Left forelimb (tissue), 1 donor: ENCODE data around the gene CALCOCO1.
"Not testable (repeated sequence)": the region's sequence is repeated elsewhere in the genome, so short reads cannot be mapped to it uniquely, and the experiment has no call there.

Source experiments
- DNase-seq: peaks from one replicate; pipeline ENCODE4 v3.0.0-alpha.2; 2018; ENCODE audit warnings: low spot score

The CALCOCO1 gene

GRCh38 chr12:53727310-53728041 lies at the start of gene CALCOCO1:
Gene CALCOCO1, minus strand, starts transcription at chr12:53727452. Its CDS starts 2,210 bp downstream, at chr12:53725242.
- DNase-seq, result peak; percentile 96

GRCh38 chr12:53776872-53777271 lies 49.6 kb upstream of the CALCOCO1 start:
- no peak for DNase-seq

GRCh38 chr12:53775478-53776145 lies 48.4 kb upstream of the CALCOCO1 start:
- no peak for DNase-seq

GRCh38 chr12:53770281-53770680 lies 43.0 kb upstream of the CALCOCO1 start:
- no peak for DNase-seq

GRCh38 chr12:53768976-53769375 lies 41.7 kb upstream of the CALCOCO1 start:
- no peak for DNase-seq

- no peak for DNase-seq
These were observed 39.6 kb upstream of the CALCOCO1 start for GRCh38 chr12:53766881-53767280.

- DNase-seq, result no peak
These were observed 38.6 kb upstream of the CALCOCO1 start for GRCh38 chr12:53765891-53766290.

GRCh38 chr12:53764615-53765014 lies 37.4 kb upstream of the CALCOCO1 start:
- DNase-seq, result no peak

- DNase-seq, result not testable (repeated sequence)
These were observed 35.5 kb upstream of the CALCOCO1 start for GRCh38 chr12:53762793-53763192.

- DNase-seq, result no peak
These were observed 34.1 kb upstream of the CALCOCO1 start for GRCh38 chr12:53761306-53761705.

- DNase-seq, result no peak
These were observed 32.0 kb upstream of the CALCOCO1 start for GRCh38 chr12:53759261-53759660.

GRCh38 chr12:53758730-53759103 lies 31.5 kb upstream of the CALCOCO1 start:
- no peak for DNase-seq

- DNase-seq, result no peak
These were observed 31.0 kb upstream of the CALCOCO1 start for GRCh38 chr12:53758081-53758729.

GRCh38 chr12:53757101-53757770 lies 30.0 kb upstream of the CALCOCO1 start:
- peak; percentile 86 for DNase-seq

- no peak for DNase-seq
These were observed 29.2 kb upstream of the CALCOCO1 start for GRCh38 chr12:53756300-53757100.

GRCh38 chr12:53755893-53756292 lies 28.6 kb upstream of the CALCOCO1 start:
- DNase-seq, result no peak

GRCh38 chr12:53755451-53755891 lies 28.2 kb upstream of the CALCOCO1 start:
- no peak for DNase-seq

GRCh38 chr12:53754633-53755264 lies 27.5 kb upstream of the CALCOCO1 start:
- DNase-seq, result no peak

- no peak for DNase-seq
These were observed 26.9 kb upstream of the CALCOCO1 start for GRCh38 chr12:53754188-53754585.

GRCh38 chr12:53752621-53753020 lies 25.4 kb upstream of the CALCOCO1 start:
- no peak for DNase-seq

- no peak for DNase-seq
These were observed 24.9 kb upstream of the CALCOCO1 start for GRCh38 chr12:53752192-53752601.
